Measurements from ENCODE around the gene PTPN22. TPM values are rescaled to one million over a fixed set of nuclear protein-coding genes. Genes with fewer than 3 reads are reported as not detected.
"Not testable (repeated sequence)": the region's sequence is repeated elsewhere in the genome, so short reads cannot be mapped to it uniquely, and the experiment has no call there.

Gene PTPN22
- total RNA-seq, 1 experiment from 2014 or later, result not detected

GRCh38 chr1:113860891-113861290 lies 10.6 kb downstream of the PTPN22 start:
- no peaks in the 10 kb centered on the region for H3K27me3 ChIP-seq
- H3K9me3 ChIP-seq, result no peaks in the 10 kb centered on the region
- DNase-seq, result no peak
- H3K4me3 ChIP-seq, result no peak overlapping the region
- no peaks in the 10 kb centered on the region for H3K36me3 ChIP-seq

GRCh38 chr1:113859478-113860175 lies 11.9 kb downstream of the PTPN22 start:
- Histone ChIP-seq H3K4me3 (no peak overlapping the region), H3K36me3 (no peaks in the 10 kb centered on the region), H3K27me3 (no peaks in the 10 kb centered on the region), H3K9me3 (no peaks in the 10 kb centered on the region)
- no peak for DNase-seq

GRCh38 chr1:113858982-113859381 lies 12.5 kb downstream of the PTPN22 start:
- Histone ChIP-seq H3K27me3 (no peaks in the 10 kb centered on the region), H3K9me3 (no peaks in the 10 kb centered on the region), H3K36me3 (no peaks in the 10 kb centered on the region), H3K4me3 (no peak overlapping the region)
- DNase-seq, result no peak

GRCh38 chr1:113858418-113858817 lies 13.1 kb downstream of the PTPN22 start:
- Histone ChIP-seq H3K4me3 (no peak overlapping the region), H3K36me3 (no peaks in the 10 kb centered on the region), H3K9me3 (no peaks in the 10 kb centered on the region), H3K27me3 (no peaks in the 10 kb centered on the region)
- no peak for DNase-seq

- no peak for DNase-seq
- no peak overlapping the region for H3K4me3 ChIP-seq
- H3K27me3 ChIP-seq, result no peaks in the 10 kb centered on the region
- no peaks in the 10 kb centered on the region for H3K36me3 ChIP-seq
- H3K9me3 ChIP-seq, result no peaks in the 10 kb centered on the region
Measured at GRCh38 chr1:113857776-113858175, 13.7 kb downstream of the PTPN22 start.

GRCh38 chr1:113856401-113856790 lies 15.1 kb downstream of the PTPN22 start:
- no peak for DNase-seq
- no peak overlapping the region for H3K4me3 ChIP-seq
- no peaks in the 10 kb centered on the region for H3K9me3 ChIP-seq
- no peaks in the 10 kb centered on the region for H3K27me3 ChIP-seq
- no peaks in the 10 kb centered on the region for H3K36me3 ChIP-seq

GRCh38 chr1:113855630-113856400 lies 15.7 kb downstream of the PTPN22 start:
- no peak overlapping the region for H3K4me3 ChIP-seq
- DNase-seq, result no peak
- H3K27me3 ChIP-seq, result no peaks in the 10 kb centered on the region
- H3K9me3 ChIP-seq, result no peaks in the 10 kb centered on the region
- H3K36me3 ChIP-seq, result no peaks in the 10 kb centered on the region

- Histone ChIP-seq H3K9me3 (no peaks in the 10 kb centered on the region), H3K27me3 (no peaks in the 10 kb centered on the region), H3K36me3 (no peaks in the 10 kb centered on the region), H3K4me3 (no peak overlapping the region)
- no peak for DNase-seq
Measured at GRCh38 chr1:113854234-113854633, 17.3 kb downstream of the PTPN22 start.

- not testable (repeated sequence) for H3K9me3 ChIP-seq, H3K4me3 ChIP-seq, DNase-seq, H3K27me3 ChIP-seq, H3K36me3 ChIP-seq
Measured at GRCh38 chr1:113852694-113853093, 18.8 kb downstream of the PTPN22 start.

- no peaks in the 10 kb centered on the region for H3K27me3 ChIP-seq
- no peak overlapping the region for H3K4me3 ChIP-seq
- H3K36me3 ChIP-seq, result no peaks in the 10 kb centered on the region
- no peak for DNase-seq
- peaks cover 11% of the 10 kb centered on the region for H3K9me3 ChIP-seq
Measured at GRCh38 chr1:113850127-113850796, 21.2 kb downstream of the PTPN22 start.

- no peak overlapping the region for H3K4me3 ChIP-seq
- H3K36me3 ChIP-seq, result no peaks in the 10 kb centered on the region
- peaks cover 11% of the 10 kb centered on the region for H3K9me3 ChIP-seq
- DNase-seq, result no peak
- H3K27me3 ChIP-seq, result no peaks in the 10 kb centered on the region
Measured at GRCh38 chr1:113849072-113849471, 22.4 kb downstream of the PTPN22 start.

- no peak for DNase-seq
Measured at GRCh38 chr1:113846391-113847035, 25.0 kb downstream of the PTPN22 start.

GRCh38 chr1:113836534-113836933 lies 35.0 kb downstream of the PTPN22 start:
- H3K4me3 ChIP-seq, result no peak overlapping the region
- no peaks in the 10 kb centered on the region for H3K36me3 ChIP-seq
- no peaks in the 10 kb centered on the region for H3K27me3 ChIP-seq
- H3K9me3 ChIP-seq, result no peaks in the 10 kb centered on the region
- DNase-seq, result no peak

More at GRCh38 chr1:113846391-113847035, 25.0 kb downstream of the PTPN22 start:
- Histone ChIP-seq H3K36me3 (no peaks in the 10 kb centered on the region), H3K4me3 (no peak overlapping the region), H3K27me3 (no peaks in the 10 kb centered on the region), H3K9me3 (peaks cover 11% of the 10 kb centered on the region)

- Histone ChIP-seq H3K27me3 (no peaks in the 10 kb centered on the region), H3K9me3 (no peaks in the 10 kb centered on the region), H3K36me3 (no peaks in the 10 kb centered on the region), H3K4me3 (no peak overlapping the region)
- no peak for DNase-seq
Measured at GRCh38 chr1:113835686-113836290, 35.7 kb downstream of the PTPN22 start.

- DNase-seq, result no peak
- Histone ChIP-seq H3K9me3 (no peaks in the 10 kb centered on the region), H3K27me3 (no peaks in the 10 kb centered on the region), H3K4me3 (no peak overlapping the region), H3K36me3 (no peaks in the 10 kb centered on the region)
Measured at GRCh38 chr1:113834716-113835115, 36.8 kb downstream of the PTPN22 start.

- Histone ChIP-seq H3K36me3 (no peaks in the 10 kb centered on the region), H3K4me3 (no peak overlapping the region), H3K27me3 (no peaks in the 10 kb centered on the region), H3K9me3 (no peaks in the 10 kb centered on the region)
- DNase-seq, result no peak
Measured at GRCh38 chr1:113830039-113830438, 41.5 kb downstream of the PTPN22 start.

- Histone ChIP-seq H3K9me3 (no peaks in the 10 kb centered on the region), H3K4me3 (no peak overlapping the region), H3K27me3 (no peaks in the 10 kb centered on the region), H3K36me3 (no peaks in the 10 kb centered on the region)
- no peak for DNase-seq
Measured at GRCh38 chr1:113821916-113822315, 49.6 kb downstream of the PTPN22 start.
